NCI-H2029 (cell line): ENCODE measurements around the gene ARHGAP26.

Experiments used
- DNase-seq: peaks from one replicate; lab custom pipeline; 2025; lab: John Stamatoyannopoulos, UW

Gene ARHGAP26, protein sequence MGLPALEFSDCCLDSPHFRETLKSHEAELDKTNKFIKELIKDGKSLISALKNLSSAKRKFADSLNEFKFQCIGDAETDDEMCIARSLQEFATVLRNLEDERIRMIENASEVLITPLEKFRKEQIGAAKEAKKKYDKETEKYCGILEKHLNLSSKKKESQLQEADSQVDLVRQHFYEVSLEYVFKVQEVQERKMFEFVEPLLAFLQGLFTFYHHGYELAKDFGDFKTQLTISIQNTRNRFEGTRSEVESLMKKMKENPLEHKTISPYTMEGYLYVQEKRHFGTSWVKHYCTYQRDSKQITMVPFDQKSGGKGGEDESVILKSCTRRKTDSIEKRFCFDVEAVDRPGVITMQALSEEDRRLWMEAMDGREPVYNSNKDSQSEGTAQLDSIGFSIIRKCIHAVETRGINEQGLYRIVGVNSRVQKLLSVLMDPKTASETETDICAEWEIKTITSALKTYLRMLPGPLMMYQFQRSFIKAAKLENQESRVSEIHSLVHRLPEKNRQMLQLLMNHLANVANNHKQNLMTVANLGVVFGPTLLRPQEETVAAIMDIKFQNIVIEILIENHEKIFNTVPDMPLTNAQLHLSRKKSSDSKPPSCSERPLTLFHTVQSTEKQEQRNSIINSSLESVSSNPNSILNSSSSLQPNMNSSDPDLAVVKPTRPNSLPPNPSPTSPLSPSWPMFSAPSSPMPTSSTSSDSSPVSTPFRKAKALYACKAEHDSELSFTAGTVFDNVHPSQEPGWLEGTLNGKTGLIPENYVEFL

DNA sequence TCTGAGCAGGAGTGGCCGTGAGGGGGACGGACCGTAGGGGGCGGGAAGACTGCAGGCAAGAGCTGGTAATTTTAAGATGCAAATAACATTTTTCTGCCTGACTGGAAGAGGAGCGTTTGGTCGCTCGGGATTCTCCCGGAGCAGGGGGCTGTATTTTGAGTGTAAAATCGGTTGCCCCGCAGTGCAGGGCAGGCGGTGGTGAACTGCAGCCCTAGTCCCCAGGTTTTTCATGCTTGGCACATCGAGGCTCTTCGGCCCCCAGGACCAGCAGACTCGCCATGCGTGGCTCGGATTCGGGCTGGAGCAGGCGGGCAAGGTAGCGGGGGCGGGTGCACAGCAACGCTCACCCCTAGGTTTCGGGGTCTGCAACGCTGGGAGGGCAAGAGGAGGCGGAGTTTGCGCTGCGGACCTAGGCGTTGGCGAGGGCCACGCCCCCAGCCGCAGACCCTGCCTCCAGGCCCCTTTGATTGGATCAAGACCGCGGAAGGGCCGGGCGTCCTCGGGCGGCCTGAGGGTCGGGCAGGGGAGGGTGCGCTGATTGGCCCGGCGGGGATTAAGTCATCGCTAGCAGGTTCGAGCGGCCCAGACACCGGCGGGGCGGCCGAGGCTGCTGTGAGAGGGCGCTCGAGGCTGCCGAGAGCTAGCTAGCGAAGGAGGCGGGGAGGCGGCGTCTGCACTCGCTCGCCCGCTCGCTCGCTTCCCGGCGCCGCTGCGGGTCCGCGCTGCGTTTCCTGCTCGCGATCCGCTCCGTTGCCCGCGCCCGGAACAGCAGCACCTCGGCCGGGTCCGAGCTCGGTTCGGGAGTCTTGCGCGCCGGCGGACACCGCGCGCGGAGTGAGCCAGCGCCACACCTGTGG is at the start of gene ARHGAP26:
Gene ARHGAP26, plus strand, starts transcription at position 585 of the 857 bp plus-strand sequence. CDS start 385 bp downstream, outside the sequence.
- DNase-seq, result peak; percentile 95

GRCh38 chr5:142720641-142721271 is 49.4 kb upstream of the ARHGAP26 start:
- DNase-seq, result peak; percentile 92

GRCh38 chr5:142722146-142722545 is 48.0 kb upstream of the ARHGAP26 start:
- no peak for DNase-seq

DNA sequence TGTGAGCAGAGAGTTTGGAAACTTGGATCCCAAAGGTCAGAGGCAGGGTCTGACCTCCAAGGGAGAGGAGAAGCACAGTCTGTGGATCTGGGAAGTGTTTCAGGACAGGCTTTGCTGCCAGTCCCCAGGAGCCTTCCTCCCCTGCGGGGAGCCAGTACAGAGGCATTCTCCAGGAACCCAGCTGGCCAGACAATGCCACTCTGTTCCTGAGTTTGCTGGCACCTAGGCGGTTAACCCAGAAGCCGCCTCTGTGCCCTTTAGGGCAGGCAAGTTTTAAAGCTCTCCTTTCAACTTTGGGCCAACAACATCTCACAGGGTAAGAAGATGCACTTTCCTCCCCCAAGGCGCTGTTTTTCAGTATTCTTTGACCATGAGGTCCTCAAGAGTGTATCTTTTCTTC is 47.3 kb upstream of the ARHGAP26 start:
- DNase-seq, result no peak

GRCh38 chr5:142724821-142725220 is 45.4 kb upstream of the ARHGAP26 start:
- no peak for DNase-seq

- DNase-seq, result no peak
Observed at GRCh38 chr5:142725231-142726187, 44.7 kb upstream of the ARHGAP26 start.

DNA sequence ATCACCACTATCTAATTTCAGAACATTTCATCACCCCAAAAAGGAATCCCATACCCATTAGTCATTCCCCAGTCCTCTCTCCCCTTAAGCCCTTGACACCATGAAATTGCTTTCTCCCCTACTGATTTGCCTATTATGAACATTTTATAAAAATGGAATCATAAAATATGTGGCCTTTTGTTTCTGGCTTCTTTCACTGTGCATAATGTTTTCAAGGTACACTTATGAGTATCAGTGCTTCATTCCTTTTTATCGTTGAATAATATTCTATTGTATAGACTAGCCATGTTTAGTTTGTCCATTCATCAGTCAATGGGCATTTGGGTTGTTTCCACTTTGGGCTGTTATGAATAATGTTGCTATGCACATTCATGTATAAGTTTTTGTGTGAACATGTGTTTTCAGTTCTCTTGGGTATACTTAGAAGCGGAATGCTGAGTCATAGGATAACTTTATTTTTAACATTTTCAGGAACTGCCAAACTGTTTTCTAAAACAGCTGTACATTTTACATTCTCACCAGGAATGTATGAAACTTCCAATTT is 43.9 kb upstream of the ARHGAP26 start:
- DNase-seq, result no peak

- no peak for DNase-seq
Observed at GRCh38 chr5:142727735-142728047, 42.5 kb upstream of the ARHGAP26 start.

DNA sequence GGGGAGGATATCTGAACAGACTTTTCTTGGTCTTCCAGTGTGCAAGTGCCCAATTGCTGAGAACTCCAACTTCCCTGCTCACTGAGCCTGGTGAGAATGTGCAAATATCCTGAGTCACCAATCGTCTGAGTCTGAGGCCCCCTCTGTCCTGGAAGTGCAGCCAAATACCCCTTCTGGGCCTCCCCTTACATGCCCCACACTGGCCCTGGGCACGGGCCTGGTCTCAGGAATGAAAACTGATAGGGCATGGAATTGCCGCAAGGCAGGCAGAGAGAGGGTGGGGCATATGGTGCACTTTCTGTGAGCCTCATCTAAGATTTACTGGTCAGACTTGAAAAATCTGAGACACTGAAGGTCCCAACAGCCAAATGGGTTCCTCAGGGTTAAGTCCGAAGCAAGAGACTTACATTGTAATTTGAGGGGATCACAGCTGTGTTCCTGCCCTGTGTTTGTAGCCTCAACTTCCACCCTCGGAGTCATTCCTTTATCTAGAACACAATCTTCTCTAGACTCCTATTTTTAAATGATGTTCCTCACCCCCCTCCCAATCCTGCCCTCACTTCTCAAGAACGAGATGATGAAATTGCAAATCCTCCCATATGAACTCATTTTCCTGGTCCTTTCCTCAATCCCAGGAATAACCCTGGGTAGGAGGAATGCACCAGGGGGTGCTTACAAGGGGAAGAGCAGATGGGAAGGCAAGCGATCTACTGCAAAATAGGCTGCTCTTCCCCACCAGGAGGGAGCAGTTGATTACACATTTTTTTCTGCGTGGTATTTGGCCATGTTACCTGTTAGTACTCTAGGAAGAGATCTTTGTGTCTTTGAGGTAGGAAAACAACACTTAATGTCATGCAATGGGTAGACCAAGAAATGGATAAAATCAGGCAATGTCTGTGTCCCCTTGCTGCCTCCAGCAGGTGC is 34.6 kb upstream of the ARHGAP26 start:
- no peak for DNase-seq

DNA sequence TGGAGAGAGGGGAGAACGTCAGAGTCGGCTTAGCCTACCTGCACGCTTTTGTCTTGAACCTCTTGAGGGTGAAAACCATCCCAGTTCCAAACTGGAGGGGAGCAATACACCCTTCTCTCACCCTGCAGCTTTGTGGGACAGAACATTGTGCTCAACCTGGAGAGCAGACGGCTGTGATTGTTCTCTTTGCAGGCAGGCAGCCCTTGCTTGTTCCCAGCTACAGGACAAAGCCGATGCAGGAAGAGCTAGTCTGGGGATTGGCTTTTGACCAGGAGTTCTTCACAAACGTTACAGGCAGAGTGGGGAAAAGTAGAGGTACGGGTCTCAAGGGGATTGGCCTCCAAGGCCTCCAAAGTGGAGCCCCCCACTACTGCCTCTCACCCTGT is 33.9 kb upstream of the ARHGAP26 start:
- no peak for DNase-seq

GRCh38 chr5:142737179-142737578 is 33.0 kb upstream of the ARHGAP26 start:
- no peak for DNase-seq

GRCh38 chr5:142740474-142741242 is 29.5 kb upstream of the ARHGAP26 start:
- DNase-seq, result peak; percentile 17

DNA sequence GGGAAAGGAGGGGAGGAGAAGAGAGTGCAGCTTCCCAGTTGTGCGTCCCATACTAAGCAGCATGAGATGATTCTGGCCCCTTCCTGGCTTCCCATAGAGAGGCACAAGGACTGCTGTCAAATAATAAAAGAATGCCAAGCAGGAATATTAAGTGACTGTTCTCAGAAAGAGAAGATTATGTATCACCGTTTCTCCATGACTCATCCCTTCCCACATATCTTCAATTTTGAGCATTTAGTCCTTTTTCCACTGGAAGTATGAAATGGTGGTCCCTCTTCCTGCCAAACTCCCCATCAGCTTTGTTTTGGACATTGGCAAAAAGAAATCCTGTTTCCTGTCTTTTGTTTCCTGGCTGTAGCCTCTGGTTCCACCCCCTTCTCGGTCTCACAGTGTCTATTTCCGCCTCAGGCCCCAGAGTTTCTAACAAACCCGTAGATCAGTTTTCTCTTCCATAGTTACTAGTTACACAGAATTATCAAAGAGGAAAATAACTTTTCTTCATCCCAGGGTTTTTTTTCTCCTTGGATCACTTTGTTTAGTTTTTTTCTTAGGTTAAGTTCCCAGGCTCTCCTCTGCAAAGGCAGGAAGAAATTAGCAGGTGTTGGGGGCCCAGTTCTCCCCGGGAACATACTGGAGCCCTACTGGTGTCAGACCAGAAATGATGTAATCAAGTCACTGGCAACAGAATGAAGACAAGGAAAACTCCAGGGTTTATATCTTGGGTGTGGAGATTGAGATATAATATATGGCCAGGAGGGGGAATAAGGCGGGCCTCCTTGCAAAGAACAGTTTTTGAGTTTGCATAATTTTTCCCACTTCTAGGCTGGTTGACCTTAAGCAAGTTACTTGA is 26.4 kb upstream of the ARHGAP26 start:
- no peak for DNase-seq

DNA sequence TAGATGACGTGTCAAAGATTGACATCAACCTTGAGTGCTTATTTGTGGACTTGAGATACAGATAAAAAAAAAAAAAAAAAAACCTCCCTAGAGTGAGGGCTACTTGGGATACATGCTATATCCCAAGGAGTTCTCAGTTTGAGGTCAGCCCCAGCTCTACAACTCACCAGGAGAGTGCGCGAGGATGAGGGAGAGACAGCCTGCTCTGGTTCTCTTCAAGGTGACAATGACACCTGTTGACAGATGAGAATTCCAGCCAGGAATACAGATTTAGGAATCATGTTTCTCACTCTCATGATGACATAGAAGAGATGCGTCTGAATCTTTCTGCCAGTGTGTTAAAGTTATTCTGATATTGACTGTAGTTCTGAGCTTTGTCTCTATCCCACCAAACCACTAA is 24.9 kb upstream of the ARHGAP26 start:
- no peak for DNase-seq

DNA sequence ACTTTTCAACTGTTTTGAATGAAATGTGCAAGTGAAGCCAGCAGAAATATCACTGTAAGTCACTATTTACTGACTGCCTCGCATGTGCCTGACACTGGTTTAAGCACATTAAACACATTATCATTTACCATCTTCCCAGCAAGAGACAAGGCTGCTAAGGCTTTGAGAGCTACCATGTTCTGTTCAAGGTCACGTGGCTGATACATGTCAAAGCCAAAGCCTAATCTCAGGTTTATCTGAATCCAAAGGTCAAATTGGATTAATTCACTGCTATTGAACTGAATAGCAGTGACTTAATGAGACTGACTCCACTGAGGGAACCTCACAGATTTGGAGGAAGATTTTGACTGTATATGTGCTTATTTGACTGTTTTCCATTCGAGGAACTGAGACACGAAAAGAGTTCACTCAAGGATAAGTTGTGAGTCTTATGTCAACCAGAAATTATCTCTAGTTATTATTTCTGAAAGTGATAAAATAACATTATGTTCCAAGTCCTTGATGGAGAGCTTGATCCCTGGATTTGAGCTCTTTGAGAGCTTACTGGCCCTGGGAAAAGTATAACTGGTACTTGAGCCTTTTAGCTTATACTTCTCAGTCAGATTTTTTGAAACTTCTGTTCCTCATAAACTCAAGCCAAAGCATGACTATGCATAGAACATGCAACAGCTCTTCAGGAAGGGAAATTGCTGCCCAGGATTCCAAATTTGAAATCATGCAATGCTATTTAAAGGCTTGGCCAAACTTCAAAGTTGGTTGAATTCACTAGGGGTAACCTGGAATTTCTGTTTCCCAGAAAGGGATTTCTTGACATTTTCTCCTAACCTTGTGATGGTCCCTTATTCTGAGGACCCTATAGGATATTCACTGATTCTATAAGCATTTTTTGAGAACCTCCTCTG is 23.4 kb upstream of the ARHGAP26 start:
- no peak for DNase-seq

DNA sequence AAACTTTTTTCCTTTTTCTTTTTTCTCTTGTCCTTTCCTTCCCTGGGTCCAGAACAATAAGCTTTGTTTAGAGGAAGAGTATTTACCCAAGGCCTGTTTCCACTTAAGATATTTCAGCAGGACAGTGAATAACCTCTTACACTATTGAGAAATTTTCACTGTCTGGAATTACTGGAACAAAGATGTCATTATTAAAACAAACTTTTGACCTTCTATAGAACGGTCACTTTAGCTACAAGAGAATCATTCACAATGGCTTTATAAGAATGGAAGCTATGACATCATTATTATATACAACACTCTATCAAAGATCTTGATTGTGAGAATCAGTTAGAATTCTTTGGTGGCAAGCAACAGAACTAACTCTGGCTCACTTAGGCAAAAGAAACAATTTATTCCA is 22.0 kb upstream of the ARHGAP26 start:
- DNase-seq, result no peak
